Gastrocnemius medialis (tissue), 4 donors: ENCODE measurements around the gene RBM19. TPM values are rescaled to one million over a fixed set of nuclear protein-coding genes. Genes with fewer than 3 reads are reported as not detected.

ENCODE experiments used
- ATAC-seq, 2 donors: fragments of 150-250 bp; one replicate each; pipeline ENCODE4 v1.9.1; 2016
- DNase-seq, 2 donors: peaks; one replicate each; pipeline ENCODE4 v3.0.0-alpha.2; 2019
- H3K27ac ChIP-seq, 4 donors: fragments of 200-600 bp; sonication (generic); 1 replicate in 1 of 4; 2 replicates in 3 of 4; pipeline ENCODE4 v1.5.1; 2016 to 2018; ENCODE audit warnings: mild to moderate bottlenecking in 2 of 4, moderate library complexity in 1 of 4
- H3K27me3 ChIP-seq, 3 donors: fragments of 200-600 bp; sonication (generic) in 2 of 3; 1 replicate in 1 of 3; 2 replicates in 2 of 3; pipeline versions ENCODE4 v1.5.1 to v1.6.0; 2016 to 2019; ENCODE audit warnings: mild to moderate bottlenecking in 1 of 3, moderate library complexity in 1 of 3
- H3K36me3 ChIP-seq, 2 donors: fragments of 200-600 bp; sonication (generic) in 1 of 2; one replicate each; pipeline ENCODE4 v1.5.1; 2017 to 2018
- H3K4me1 ChIP-seq, 2 donors: fragments of 200-600 bp; sonication (generic) in 1 of 2; one replicate each; pipeline ENCODE4 v1.5.1; 2016 to 2017; ENCODE audit warnings: mild to moderate bottlenecking in 2 of 2
- H3K4me3 ChIP-seq, 4 donors: fragments of 200-600 bp; sonication (generic) in 3 of 4; 1 replicate in 1 of 4; 2 replicates in 3 of 4; pipeline ENCODE4 v1.5.1; 2016 to 2019; ENCODE audit warnings: mild to moderate bottlenecking in 2 of 4
- H3K9me3 ChIP-seq, 3 donors: fragments of 200-600 bp; sonication (generic) in 2 of 3; 1 replicate in 1 of 3; 2 replicates in 2 of 3; pipeline ENCODE4 v1.5.1; 2016 to 2019
- POLR2A ChIP-seq, 2 donors: fragments of 450-650 bp; IDR thresholded peaks; one replicate each; pipeline ENCODE4 v1.6.1; 2017; ENCODE audit warnings: antibody characterized with exemption in 2 of 2, mild to moderate bottlenecking in 2 of 2, moderate library complexity in 2 of 2
- in situ Hi-C, 4 donors: fragments of 200-750 bp; cut with MboI; loops; one replicate each; pipeline versions ENCODE4 v1.15.0 to v1.8.0; 2017; ENCODE audit warnings: low sequenced_read_pairs in 4 of 4
- intact Hi-C: fragments of 100-400 bp; cut with DNase I; formaldehyde crosslinking; loops from one replicate; pipeline ENCODE4 v1.15.1; 2023; ENCODE audit warnings: low total_unique reads
- total RNA-seq, 4 donors: library from RNA; depleted of rRNA; stranded (reverse); fragments of >200 nt; gene quantifications; one replicate each; pipeline versions ENCODE4 v1.1.0 to v1.2.3, GENCODE V29; 2016
- TF ChIP-seq, protein P1 (sequence below), 5 experiments: fragments of 450-650 bp in 3 of 5; fragments of 200-600 bp in 2 of 5; sonication (generic) in 2 of 5; IDR thresholded peaks in 4 of 5; conservative IDR thresholded peaks in 1 of 5; 1 replicate in 4 of 5; 2 replicates in 1 of 5; pipeline ENCODE4 v1.5.1; 2016 to 2019; ENCODE audit warnings: antibody characterized with exemption in 5 of 5, mild to moderate bottlenecking in 3 of 5, moderate library complexity in 3 of 5

The RBM19 gene
- total RNA-seq, 4 donors from 2014 or later, result 21.2 to 28.3 (median 26.8) TPM

DNA sequence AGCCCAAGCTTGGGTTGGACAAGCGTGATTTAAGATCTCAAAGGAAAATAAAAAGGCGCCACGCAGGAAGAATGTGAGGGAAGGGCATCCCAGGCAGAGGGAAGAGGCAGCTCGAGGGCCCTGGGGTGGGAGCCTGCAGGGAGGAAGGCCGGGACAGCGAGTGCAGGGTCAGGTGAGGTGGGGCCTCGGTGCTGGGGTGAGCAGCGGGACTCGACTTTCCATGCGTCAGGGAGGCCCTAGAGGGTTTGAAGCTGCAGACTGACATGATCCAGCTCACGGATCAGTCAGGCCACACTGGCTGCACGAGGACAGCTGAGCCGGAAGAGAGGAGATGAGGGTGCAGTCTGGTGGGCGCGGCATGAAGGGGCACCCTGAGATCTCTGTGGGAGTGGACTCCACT is 145.8 kb downstream of the RBM19 start:
- Histone ChIP-seq H3K9me3 (no peaks in the 10 kb centered on the region), H3K36me3 (peaks cover 0 to 4% of the 10 kb centered on the region in 2 donors), H3K27me3 (no peaks in the 10 kb centered on the region), H3K4me1 (no peaks in the 10 kb centered on the region), H3K27ac (no peak overlapping the region), H3K4me3 (no peak overlapping the region)
- intact Hi-C loops, result no loop called here
- TF ChIP-seq, protein P1, sequence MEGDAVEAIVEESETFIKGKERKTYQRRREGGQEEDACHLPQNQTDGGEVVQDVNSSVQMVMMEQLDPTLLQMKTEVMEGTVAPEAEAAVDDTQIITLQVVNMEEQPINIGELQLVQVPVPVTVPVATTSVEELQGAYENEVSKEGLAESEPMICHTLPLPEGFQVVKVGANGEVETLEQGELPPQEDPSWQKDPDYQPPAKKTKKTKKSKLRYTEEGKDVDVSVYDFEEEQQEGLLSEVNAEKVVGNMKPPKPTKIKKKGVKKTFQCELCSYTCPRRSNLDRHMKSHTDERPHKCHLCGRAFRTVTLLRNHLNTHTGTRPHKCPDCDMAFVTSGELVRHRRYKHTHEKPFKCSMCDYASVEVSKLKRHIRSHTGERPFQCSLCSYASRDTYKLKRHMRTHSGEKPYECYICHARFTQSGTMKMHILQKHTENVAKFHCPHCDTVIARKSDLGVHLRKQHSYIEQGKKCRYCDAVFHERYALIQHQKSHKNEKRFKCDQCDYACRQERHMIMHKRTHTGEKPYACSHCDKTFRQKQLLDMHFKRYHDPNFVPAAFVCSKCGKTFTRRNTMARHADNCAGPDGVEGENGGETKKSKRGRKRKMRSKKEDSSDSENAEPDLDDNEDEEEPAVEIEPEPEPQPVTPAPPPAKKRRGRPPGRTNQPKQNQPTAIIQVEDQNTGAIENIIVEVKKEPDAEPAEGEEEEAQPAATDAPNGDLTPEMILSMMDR (IDR thresholded peaks at IDR 0.05 in 4 of 5, conservative IDR thresholded peaks at IDR 0.05 in 1 of 5), result no peak
- TF ChIP-seq POLR2A (IDR thresholded peaks at IDR 0.05), result no peak
- DNase-seq, result no peak
- in situ Hi-C loops, result no loop called here
- no peak for ATAC-seq

DNA sequence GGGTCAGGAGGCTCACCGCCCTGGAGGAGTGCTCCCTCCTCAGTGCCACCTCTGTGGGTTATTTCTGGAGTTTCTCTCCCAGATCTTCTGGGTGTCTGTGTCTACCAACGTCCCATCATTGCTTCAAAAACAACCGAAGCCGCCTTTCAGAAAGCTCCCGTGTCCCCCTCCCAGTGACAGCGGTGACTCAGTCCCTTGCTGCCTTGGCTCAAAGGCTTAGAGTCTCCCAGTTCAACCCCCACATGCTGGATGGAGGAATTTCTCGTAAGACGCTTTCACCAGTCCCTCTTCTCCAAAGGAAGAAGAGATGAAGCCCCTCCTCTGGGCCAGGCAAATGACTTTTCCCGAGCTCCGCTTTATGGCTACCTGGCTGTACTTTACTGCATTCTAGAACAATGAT is 146.6 kb downstream of the RBM19 start:
- Histone ChIP-seq H3K27me3 (no peaks in the 10 kb centered on the region), H3K4me1 (no peaks in the 10 kb centered on the region), H3K9me3 (no peaks in the 10 kb centered on the region), H3K4me3 (no peak overlapping the region), H3K36me3 (peaks cover 0 to 4% of the 10 kb centered on the region in 2 donors), H3K27ac (no peak overlapping the region)
- no peak for ATAC-seq
- no peak for DNase-seq
- in situ Hi-C loops (no loop called here), intact Hi-C loops (no loop called here)
- TF ChIP-seq POLR2A (IDR thresholded peaks at IDR 0.05), result no peak

GRCh38 chr12:113818833-113819232 is 147.3 kb downstream of the RBM19 start:
- DNase-seq (no peak), ATAC-seq (no peak)
- Histone ChIP-seq H3K4me1 (no peaks in the 10 kb centered on the region), H3K36me3 (peaks cover 0 to 4% of the 10 kb centered on the region in 2 donors), H3K27me3 (no peaks in the 10 kb centered on the region), H3K27ac (no peak overlapping the region), H3K9me3 (no peaks in the 10 kb centered on the region), H3K4me3 (no peak overlapping the region)
- TF ChIP-seq, protein P1 (IDR thresholded peaks at IDR 0.05 in 4 of 5, conservative IDR thresholded peaks at IDR 0.05 in 1 of 5), result no peak
- no peak for TF ChIP-seq POLR2A (IDR thresholded peaks at IDR 0.05)
- intact Hi-C loops, result no loop called here
- in situ Hi-C loops, result no loop called here

GRCh38 chr12:113818283-113818682 is 147.8 kb downstream of the RBM19 start:
- Histone ChIP-seq H3K4me1 (no peaks in the 10 kb centered on the region), H3K36me3 (peaks cover 0 to 4% of the 10 kb centered on the region in 2 donors), H3K4me3 (no peak overlapping the region), H3K9me3 (no peaks in the 10 kb centered on the region), H3K27me3 (no peaks in the 10 kb centered on the region), H3K27ac (no peak overlapping the region)
- TF ChIP-seq, protein P1 (IDR thresholded peaks at IDR 0.05 in 4 of 5, conservative IDR thresholded peaks at IDR 0.05 in 1 of 5), result no peak
- TF ChIP-seq POLR2A (IDR thresholded peaks at IDR 0.05), result no peak
- intact Hi-C loops, result no loop called here
- in situ Hi-C loops, result no loop called here
- DNase-seq (no peak), ATAC-seq (no peak)

- DNase-seq (no peak), ATAC-seq (no peak)
- Histone ChIP-seq H3K4me3 (no peak overlapping the region), H3K27ac (no peak overlapping the region), H3K27me3 (no peaks in the 10 kb centered on the region), H3K9me3 (no peaks in the 10 kb centered on the region), H3K36me3 (peaks cover 0 to 4% of the 10 kb centered on the region in 2 donors), H3K4me1 (no peaks in the 10 kb centered on the region)
- in situ Hi-C loops (no loop called here), intact Hi-C loops (no loop called here)
- TF ChIP-seq, protein P1 (IDR thresholded peaks at IDR 0.05 in 4 of 5, conservative IDR thresholded peaks at IDR 0.05 in 1 of 5), result no peak
- no peak for TF ChIP-seq POLR2A (IDR thresholded peaks at IDR 0.05)
Measured at GRCh38 chr12:113816866-113817265, 149.3 kb downstream of the RBM19 start.
